ENCODE measurements around the gene IGFBP5. TPM values are rescaled to one million over a fixed set of nuclear protein-coding genes. Genes with fewer than 3 reads are reported as not detected.

IGFBP5 gene
- total and polyA plus RNA-seq, 8 donors, result 92.1 to 923 (median 330) TPM

DNA sequence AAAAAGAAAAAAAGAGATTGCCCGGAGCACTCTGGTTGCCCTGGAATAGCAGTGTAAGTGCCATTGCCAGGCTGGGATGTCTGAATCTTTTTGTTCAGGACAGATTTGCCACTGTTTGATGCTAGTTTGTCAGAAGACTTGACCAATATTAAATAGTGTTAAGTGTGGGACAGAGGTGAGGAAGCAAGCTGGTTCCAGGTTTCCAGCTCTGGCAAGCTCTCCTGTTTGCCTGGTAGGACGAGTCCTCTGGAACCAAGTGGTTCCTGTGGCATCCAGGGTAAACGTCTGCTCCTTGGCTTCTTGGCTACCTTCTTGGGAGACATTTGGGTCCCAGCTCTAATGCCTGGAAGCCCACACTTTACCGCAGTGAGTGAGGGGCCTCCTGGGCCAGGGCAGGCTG, 20.8 kb upstream of the IGFBP5 start:
- TF ChIP-seq EP300 (IDR thresholded peaks at IDR 0.05) (no peak), POLR2A (IDR thresholded peaks at IDR 0.05) (no peak), POLR2AphosphoS5 (IDR thresholded peaks at IDR 0.05) (no peak)
- TF ChIP-seq, protein P1, sequence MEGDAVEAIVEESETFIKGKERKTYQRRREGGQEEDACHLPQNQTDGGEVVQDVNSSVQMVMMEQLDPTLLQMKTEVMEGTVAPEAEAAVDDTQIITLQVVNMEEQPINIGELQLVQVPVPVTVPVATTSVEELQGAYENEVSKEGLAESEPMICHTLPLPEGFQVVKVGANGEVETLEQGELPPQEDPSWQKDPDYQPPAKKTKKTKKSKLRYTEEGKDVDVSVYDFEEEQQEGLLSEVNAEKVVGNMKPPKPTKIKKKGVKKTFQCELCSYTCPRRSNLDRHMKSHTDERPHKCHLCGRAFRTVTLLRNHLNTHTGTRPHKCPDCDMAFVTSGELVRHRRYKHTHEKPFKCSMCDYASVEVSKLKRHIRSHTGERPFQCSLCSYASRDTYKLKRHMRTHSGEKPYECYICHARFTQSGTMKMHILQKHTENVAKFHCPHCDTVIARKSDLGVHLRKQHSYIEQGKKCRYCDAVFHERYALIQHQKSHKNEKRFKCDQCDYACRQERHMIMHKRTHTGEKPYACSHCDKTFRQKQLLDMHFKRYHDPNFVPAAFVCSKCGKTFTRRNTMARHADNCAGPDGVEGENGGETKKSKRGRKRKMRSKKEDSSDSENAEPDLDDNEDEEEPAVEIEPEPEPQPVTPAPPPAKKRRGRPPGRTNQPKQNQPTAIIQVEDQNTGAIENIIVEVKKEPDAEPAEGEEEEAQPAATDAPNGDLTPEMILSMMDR (IDR thresholded peaks at IDR 0.05), result no peak
- Histone ChIP-seq H3K4me3 (no peak overlapping the region), H3K4me1 (peaks cover 0 to 53% (median 6%) of the 10 kb centered on the region in 4 donors), H3K27me3 (no peaks in the 10 kb centered on the region), H3K9me3 (no peaks in the 10 kb centered on the region), H3K27ac (peak overlapping the region in 2 of 5 donors; percentile 58 to 62), H3K36me3 (no peaks in the 10 kb centered on the region)
- 55 to 65% (median 63%) methylated on average over 4 of the region's 4 CpGs for WGBS, 5 donors
- DNase-seq, result no peak
- intact Hi-C loops (cut with DNase I; ENCODE audit: low total_unique reads), result no loop called here

DNA sequence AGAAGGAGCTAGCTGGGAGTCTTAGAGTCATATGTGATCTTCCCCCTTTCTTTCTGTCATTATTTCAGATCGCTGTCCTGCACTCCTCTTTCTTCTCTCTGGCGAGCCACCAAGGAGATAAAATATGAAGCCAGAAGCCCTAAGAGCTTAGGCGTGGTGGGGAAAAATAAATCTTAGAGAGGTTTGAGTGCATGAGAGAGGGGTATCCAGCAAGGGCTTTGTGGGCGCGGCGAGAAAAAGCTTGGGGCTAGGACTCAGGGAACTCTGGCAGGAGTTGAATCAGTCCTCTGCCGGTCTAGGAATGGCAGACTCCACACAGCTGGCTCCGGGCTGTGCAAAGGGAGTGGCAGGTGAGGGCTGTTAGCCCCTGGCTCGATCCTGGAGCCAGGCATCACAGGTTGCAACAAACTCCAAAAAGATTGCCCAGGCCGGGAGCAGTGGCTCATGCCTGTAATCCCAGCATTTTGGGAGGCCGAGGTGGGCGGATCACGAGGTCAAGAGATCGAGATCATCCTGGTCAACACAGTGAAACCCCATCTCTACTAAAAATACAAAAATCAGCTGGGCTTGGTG, 20.1 kb upstream of the IGFBP5 start:
- intact Hi-C loops (cut with DNase I; ENCODE audit: low total_unique reads), result no loop called here
- peak in 1 of 2 donors; percentile 32 for DNase-seq
- H3K36me3 ChIP-seq, result no peaks in the 10 kb centered on the region
- WGBS, 5 donors, result 71 to 78% (median 73%) methylated on average over 13 to 14 of the region's 14 CpGs
- H3K4me1 ChIP-seq, result peaks cover 0 to 59% (median 7%) of the 10 kb centered on the region in 4 donors
- TF ChIP-seq EP300 (IDR thresholded peaks at IDR 0.05) (no peak), POLR2A (IDR thresholded peaks at IDR 0.05) (no peak), POLR2AphosphoS5 (IDR thresholded peaks at IDR 0.05) (no peak)
- TF ChIP-seq, protein P1 (IDR thresholded peaks at IDR 0.05), result no peak
- H3K4me3 ChIP-seq, result no peak overlapping the region
- H3K27me3 ChIP-seq, result no peaks in the 10 kb centered on the region
- H3K27ac ChIP-seq, result peak overlapping the region in 2 of 5 donors; percentile 58 to 62
- H3K9me3 ChIP-seq, result no peaks in the 10 kb centered on the region

DNA sequence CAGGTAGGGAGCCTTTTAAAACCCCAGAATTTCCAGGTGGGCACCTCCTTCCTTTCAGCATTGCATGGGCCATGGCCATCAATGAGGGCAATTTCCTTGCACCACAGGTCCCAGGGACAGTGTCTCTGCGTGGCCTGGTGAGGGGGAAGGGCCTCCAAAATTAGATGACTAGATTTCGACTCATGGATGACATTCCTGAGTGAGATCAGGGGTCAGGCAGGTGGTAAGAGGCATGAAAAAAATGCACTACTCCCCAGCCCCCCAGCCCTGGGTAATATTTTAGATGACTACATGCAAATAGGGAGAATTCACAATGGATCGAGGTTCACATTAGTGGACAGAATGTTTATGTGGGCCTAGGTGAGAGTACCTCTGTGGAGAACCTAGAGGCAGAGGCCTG, 19.0 kb upstream of the IGFBP5 start:
- H3K4me1 ChIP-seq, result peaks cover 0 to 67% (median 7%) of the 10 kb centered on the region in 4 donors
- no peaks in the 10 kb centered on the region for H3K27me3 ChIP-seq
- H3K36me3 ChIP-seq, result no peaks in the 10 kb centered on the region
- H3K4me3 ChIP-seq, result no peak overlapping the region
- 55 to 78% (median 71%) methylated on average over 3 of the region's 3 CpGs for WGBS, 5 donors
- H3K9me3 ChIP-seq, result no peaks in the 10 kb centered on the region
- TF ChIP-seq EP300 (IDR thresholded peaks at IDR 0.05), result no peak
- TF ChIP-seq POLR2AphosphoS5 (IDR thresholded peaks at IDR 0.05), result no peak
- H3K27ac ChIP-seq, result peak overlapping the region in 3 of 5 donors; percentile 49 to 62 (median 61)
- intact Hi-C loops (cut with DNase I; ENCODE audit: low total_unique reads), result no loop called here
- DNase-seq, result no peak

DNA sequence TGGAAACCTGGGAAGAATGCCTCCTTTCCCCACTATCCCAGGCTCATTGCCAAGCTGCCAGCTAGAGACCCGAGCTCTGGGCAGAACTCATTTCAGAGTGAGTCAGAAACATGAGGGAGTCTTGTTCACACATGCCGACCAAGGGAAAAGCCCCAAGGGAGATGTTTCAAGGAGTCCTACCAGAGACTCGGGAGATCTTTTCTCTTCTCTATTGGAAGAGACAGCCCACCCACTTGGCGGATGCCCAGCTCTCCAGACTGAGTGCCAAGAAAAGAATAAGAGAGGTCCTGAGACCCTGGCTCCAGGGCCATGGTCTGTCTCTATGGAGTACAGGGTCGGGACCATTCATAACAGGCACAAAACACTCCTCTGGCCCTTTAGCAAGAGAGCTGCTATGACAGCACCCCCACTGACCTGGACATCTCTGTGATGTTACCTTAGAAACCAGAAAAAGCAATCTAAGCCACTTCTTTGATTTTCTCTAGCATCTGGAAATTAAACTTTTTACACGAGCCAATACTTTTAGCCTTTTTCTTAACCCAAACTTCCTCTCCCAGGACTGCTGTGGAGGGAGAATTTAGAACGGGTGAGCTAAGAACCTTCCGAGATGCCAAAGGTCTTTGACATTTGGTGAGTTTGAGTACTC, 18.5 kb upstream of the IGFBP5 start:
- DNase-seq, result peak in 1 of 2 donors; percentile 69
- TF ChIP-seq EP300 (IDR thresholded peaks at IDR 0.05), result no peak
- no peak for TF ChIP-seq POLR2A (IDR thresholded peaks at IDR 0.05)
- TF ChIP-seq, protein P1 (IDR thresholded peaks at IDR 0.05), result no peak
- TF ChIP-seq POLR2AphosphoS5 (IDR thresholded peaks at IDR 0.05), result no peak
- H3K27ac ChIP-seq, result peak overlapping the region in 3 of 5 donors; percentile 49 to 62 (median 61)
- no peaks in the 10 kb centered on the region for H3K36me3 ChIP-seq
- intact Hi-C loops (cut with DNase I; ENCODE audit: low total_unique reads), result no loop called here
- H3K4me3 ChIP-seq, result no peak overlapping the region
- H3K9me3 ChIP-seq, result no peaks in the 10 kb centered on the region
- H3K27me3 ChIP-seq, result no peaks in the 10 kb centered on the region
- peaks cover 0 to 67% (median 7%) of the 10 kb centered on the region in 4 donors for H3K4me1 ChIP-seq
- 58 to 77% (median 69%) methylated on average over 8 of the region's 8 CpGs for whole genome bisulfite sequencing, 5 donors

DNA sequence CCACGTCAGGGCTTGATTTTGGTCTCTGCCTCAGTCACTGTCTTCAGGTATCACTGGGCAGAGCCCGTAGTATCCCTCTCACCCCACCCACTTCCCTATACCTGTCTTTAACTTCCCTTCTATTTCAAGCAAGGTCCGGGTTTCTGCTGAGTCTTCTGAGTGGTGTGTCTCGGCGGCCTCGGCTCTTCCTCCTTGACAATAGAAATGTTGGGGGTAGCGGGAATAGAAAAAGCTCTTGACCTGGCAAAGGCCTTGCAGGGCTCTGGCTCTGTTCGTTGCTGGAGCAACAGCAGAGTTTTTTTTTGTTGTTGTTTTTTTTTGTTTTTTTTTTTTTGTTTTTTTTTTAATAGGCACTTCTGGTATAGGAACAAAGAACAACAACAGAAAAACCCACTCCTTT, 16.0 kb upstream of the IGFBP5 start:
- no peaks in the 10 kb centered on the region for H3K36me3 ChIP-seq
- peak overlapping the region in 4 of 5 donors; percentile 68 to 82 (median 80) for H3K27ac ChIP-seq
- TF ChIP-seq POLR2AphosphoS5 (IDR thresholded peaks at IDR 0.05), result no peak
- TF ChIP-seq POLR2A (IDR thresholded peaks at IDR 0.05), result no peak
- TF ChIP-seq, protein P1 (IDR thresholded peaks at IDR 0.05), result no peak
- WGBS, 5 donors, result 62 to 75% (median 66%) methylated on average over 8 of the region's 8 CpGs
- H3K27me3 ChIP-seq, result no peaks in the 10 kb centered on the region
- H3K9me3 ChIP-seq, result no peaks in the 10 kb centered on the region
- no peak overlapping the region for H3K4me3 ChIP-seq
- peaks cover 0 to 55% (median 7%) of the 10 kb centered on the region in 4 donors for H3K4me1 ChIP-seq
- intact Hi-C loops (cut with DNase I; ENCODE audit: low total_unique reads), result no loop called here
- peak in 1 of 2 donors; percentile 35 for DNase-seq

Measured in stomach (tissue), 9 donors.